MCF 10A (cell line): Measurements from ENCODE around the gene SMAP1. TPM values are rescaled to one million over a fixed set of nuclear protein-coding genes. Genes with fewer than 3 reads are reported as not detected.

Experiments
- BruUV-seq: library from RNA; stranded (reverse); fragments of 400-500 nt; replicated peaks from 2 replicates; lab custom pipeline; 2021; lab: Mats Ljungman, UMichigan
- CTCF ChIA-PET: fragments of 300-600 bp; sonication (Branson Sonifier 250); formaldehyde crosslinking; extraction: SDS; loops from one replicate; lab custom pipeline; 2021; ENCODE audit warnings: antibody characterized with exemption, inconsistent platforms; lab: Yijun Ruan, JAX
- POLR2A ChIA-PET: fragments of 300-600, 350-650 bp; sonication (Branson Sonifier 250); formaldehyde crosslinking; extraction: SDS; loops from one replicate; lab custom pipeline; 2020; ENCODE audit warnings: antibody characterized with exemption, inconsistent platforms; lab: Yijun Ruan, JAX
- DNase-seq: peaks from one replicate; pipeline ENCODE4 v3.0.0-alpha.2; 2018; ENCODE audit not compliant: unreplicated experiment
- H3K27ac Mint-ChIP-seq: one replicate; pipeline ENCODE4 v1.8.0; 2022; ENCODE audit warnings: mild to moderate bottlenecking, low read depth, mixed read lengths; ENCODE audit not compliant: unreplicated experiment
- H3K27me3 Mint-ChIP-seq: one replicate; pipeline ENCODE4 v1.8.0; 2022; ENCODE audit warnings: mixed read lengths; ENCODE audit not compliant: insufficient read depth, unreplicated experiment
- H3K36me3 Mint-ChIP-seq: one replicate; pipeline ENCODE4 v1.8.0; 2022; ENCODE audit warnings: mild to moderate bottlenecking, moderate library complexity, mixed read lengths; ENCODE audit not compliant: insufficient read depth, unreplicated experiment
- H3K4me1 Mint-ChIP-seq: one replicate; pipeline ENCODE4 v1.8.0; 2022; ENCODE audit warnings: mixed read lengths; ENCODE audit not compliant: insufficient read depth, unreplicated experiment
- H3K4me3 Mint-ChIP-seq: one replicate; pipeline ENCODE4 v1.8.0; 2022; ENCODE audit warnings: mild to moderate bottlenecking, moderate library complexity, mixed read lengths; ENCODE audit not compliant: unreplicated experiment
- H3K9me3 Mint-ChIP-seq: one replicate; pipeline ENCODE4 v1.8.0; 2022; ENCODE audit warnings: mixed read lengths; ENCODE audit not compliant: unreplicated experiment
- intact Hi-C: fragments of 100-400 bp; cut with micrococcal nuclease; formaldehyde crosslinking; loops from 2 replicates; pipeline ENCODE4 v1.14.1; 2022
- total RNA-seq: library from RNA; stranded (reverse); gene quantifications from 2 replicates; pipeline ENCODE4 v1.2.3, GENCODE V29; 2022
- TF ChIP-seq, protein P1 (sequence below): fragments of 200-600 bp; IDR thresholded peaks from one replicate; pipeline ENCODE4 v1.8.0; 2022; ENCODE audit warnings: antibody characterized with exemption, mild to moderate bottlenecking; ENCODE audit not compliant: unreplicated experiment

Gene SMAP1
- total RNA-seq, 1 experiment from 2014 or later = 26.5 TPM

GRCh38 chr6:70879496-70879895 is 211.8 kb downstream of the SMAP1 start:
- H3K4me3 Mint-ChIP-seq = no peak overlapping the region
- peaks cover 68% of the 10 kb centered on the region for H3K27me3 Mint-ChIP-seq
- H3K36me3 Mint-ChIP-seq = no peaks in the 10 kb centered on the region
- no peaks in the 10 kb centered on the region for H3K4me1 Mint-ChIP-seq
- TF ChIP-seq, protein P1, sequence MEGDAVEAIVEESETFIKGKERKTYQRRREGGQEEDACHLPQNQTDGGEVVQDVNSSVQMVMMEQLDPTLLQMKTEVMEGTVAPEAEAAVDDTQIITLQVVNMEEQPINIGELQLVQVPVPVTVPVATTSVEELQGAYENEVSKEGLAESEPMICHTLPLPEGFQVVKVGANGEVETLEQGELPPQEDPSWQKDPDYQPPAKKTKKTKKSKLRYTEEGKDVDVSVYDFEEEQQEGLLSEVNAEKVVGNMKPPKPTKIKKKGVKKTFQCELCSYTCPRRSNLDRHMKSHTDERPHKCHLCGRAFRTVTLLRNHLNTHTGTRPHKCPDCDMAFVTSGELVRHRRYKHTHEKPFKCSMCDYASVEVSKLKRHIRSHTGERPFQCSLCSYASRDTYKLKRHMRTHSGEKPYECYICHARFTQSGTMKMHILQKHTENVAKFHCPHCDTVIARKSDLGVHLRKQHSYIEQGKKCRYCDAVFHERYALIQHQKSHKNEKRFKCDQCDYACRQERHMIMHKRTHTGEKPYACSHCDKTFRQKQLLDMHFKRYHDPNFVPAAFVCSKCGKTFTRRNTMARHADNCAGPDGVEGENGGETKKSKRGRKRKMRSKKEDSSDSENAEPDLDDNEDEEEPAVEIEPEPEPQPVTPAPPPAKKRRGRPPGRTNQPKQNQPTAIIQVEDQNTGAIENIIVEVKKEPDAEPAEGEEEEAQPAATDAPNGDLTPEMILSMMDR = no peak
- no TSS peak for BruUV-seq
- H3K27ac Mint-ChIP-seq = no peak overlapping the region
- intact Hi-C loops = no loop called here
- H3K9me3 Mint-ChIP-seq = no peaks in the 10 kb centered on the region
- ChIA-PET POLR2A (interaction anchor here (0.6 kb wide), 1 partner anchor 62 kb away, joined by 3 read pairs; no protein-coding TSS in a partner anchor), CTCF (interaction anchor here (1.0 to 1.3 kb wide), 3 partner anchors 172 to 571 kb away, joined by 3 to 8 read pairs (median 5); no protein-coding TSS in a partner anchor)
- DNase-seq = no peak

- intact Hi-C loops = loop anchor here (1.0 to 10.0 kb wide), 4 partner anchors 130 to 574 kb away; no protein-coding TSS in a partner anchor
- POLR2A ChIA-PET = no interaction called here
- H3K4me3 Mint-ChIP-seq = no peak overlapping the region
- DNase-seq = peak; percentile 68
- no peaks in the 10 kb centered on the region for H3K9me3 Mint-ChIP-seq
- H3K27ac Mint-ChIP-seq = no peak overlapping the region
- TF ChIP-seq, protein P1 = peak; percentile 87
- no TSS peak for BruUV-seq
- H3K27me3 Mint-ChIP-seq = peaks cover 57% of the 10 kb centered on the region
- no peaks in the 10 kb centered on the region for H3K4me1 Mint-ChIP-seq
- H3K36me3 Mint-ChIP-seq = no peaks in the 10 kb centered on the region
- CTCF ChIA-PET = interaction anchor here (0.6 to 3.7 kb wide), 89 partner anchors 8 to 1266 kb away, joined by 3 to 178 read pairs (median 4); partner anchors contain the start of genes SDHAF4 and SMAP1
Measured at GRCh38 chr6:70884074-70884983, 216.6 kb downstream of the SMAP1 start.

DNA sequence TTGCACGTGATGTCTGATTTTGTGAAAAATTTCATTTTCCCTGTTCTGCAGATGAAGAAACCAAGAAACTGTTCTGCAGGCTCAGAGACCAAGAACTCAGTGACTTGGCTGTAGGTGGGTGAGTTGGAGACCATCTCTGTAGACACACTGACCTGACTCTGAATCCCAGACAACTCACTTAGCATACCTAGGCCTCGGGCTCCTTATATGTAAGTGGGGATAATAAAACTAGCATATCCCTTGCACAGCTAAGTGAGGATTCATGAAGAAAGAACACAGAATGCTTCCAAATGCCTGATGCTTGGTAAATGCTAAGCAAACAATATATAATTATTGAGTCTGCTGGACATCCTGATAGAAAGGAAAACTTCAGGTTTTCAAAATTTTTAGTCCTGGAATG is 218.4 kb downstream of the SMAP1 start:
- no TSS peak for BruUV-seq
- no peak overlapping the region for H3K27ac Mint-ChIP-seq
- DNase-seq = no peak

More for the DNA sequence above, 218.4 kb downstream of the SMAP1 start:
- ChIA-PET POLR2A (no interaction called here), CTCF (interaction anchor here (0.7 to 3.7 kb wide), 19 partner anchors 10 to 665 kb away, joined by 3 to 178 read pairs (median 7); no protein-coding TSS in a partner anchor)
- H3K4me1 Mint-ChIP-seq = no peaks in the 10 kb centered on the region
- TF ChIP-seq, protein P1 = no peak
- no peaks in the 10 kb centered on the region for H3K36me3 Mint-ChIP-seq
- intact Hi-C loops = loop anchor here (10.0 kb wide), 1 partner anchor 129 kb away; no protein-coding TSS in a partner anchor
- H3K27me3 Mint-ChIP-seq = peaks cover 53% of the 10 kb centered on the region
- H3K4me3 Mint-ChIP-seq = no peak overlapping the region
- H3K9me3 Mint-ChIP-seq = no peaks in the 10 kb centered on the region
